ENCODE measurements around the gene NOSTRIN.

Gene NOSTRIN

GRCh38 chr2:168798076-168798887 lies 4.2 kb upstream of the NOSTRIN start:
- no peak overlapping the region for H3K4me3 ChIP-seq (ENCODE audit: low read length)
- DNase-seq (ENCODE audit: low read depth): no peak
- TF ChIP-seq CTCF (conservative IDR thresholded peaks at IDR 0.05; ENCODE audit: low read depth, low read length): no peak

- TF ChIP-seq CTCF (conservative IDR thresholded peaks at IDR 0.05; ENCODE audit: low read depth, low read length): no peak
- no peak for DNase-seq (ENCODE audit: low read depth)
- no peak overlapping the region for H3K4me3 ChIP-seq (ENCODE audit: low read length)
Measured at GRCh38 chr2:168798888-168799410, 3.5 kb upstream of the NOSTRIN start.

GRCh38 chr2:168801471-168801870 lies 966 bp upstream of the NOSTRIN start:
- no peak for DNase-seq (ENCODE audit: low read depth)
- TF ChIP-seq CTCF (conservative IDR thresholded peaks at IDR 0.05; ENCODE audit: low read depth, low read length): no peak
- no peak overlapping the region for H3K4me3 ChIP-seq (ENCODE audit: low read length)

GRCh38 chr2:168802859-168803725 lies 655 bp downstream of the NOSTRIN start:
- TF ChIP-seq CTCF (conservative IDR thresholded peaks at IDR 0.05; ENCODE audit: low read depth, low read length): no peak
- H3K4me3 ChIP-seq (ENCODE audit: low read length): no peak overlapping the region
- no peak for DNase-seq (ENCODE audit: low read depth)

GRCh38 chr2:168804214-168804613 lies 1.8 kb downstream of the NOSTRIN start:
- TF ChIP-seq CTCF (conservative IDR thresholded peaks at IDR 0.05; ENCODE audit: low read depth, low read length): no peak
- H3K4me3 ChIP-seq (ENCODE audit: low read length): no peak overlapping the region
- DNase-seq (ENCODE audit: low read depth): no peak

- no peak overlapping the region for H3K4me3 ChIP-seq (ENCODE audit: low read length)
- DNase-seq (ENCODE audit: low read depth): no peak
- no peak for TF ChIP-seq CTCF (conservative IDR thresholded peaks at IDR 0.05; ENCODE audit: low read depth, low read length)
Measured at GRCh38 chr2:168805615-168806014, 3.2 kb downstream of the NOSTRIN start.

Measured in retinal pigment epithelial cell (primary cell).